H1 (cell line): ENCODE results near the gene HERC5. TPM values are rescaled to one million over a fixed set of nuclear protein-coding genes. Genes with fewer than 3 reads are reported as not detected.

ENCODE experiments used
- CTCF ChIA-PET: fragments of 300-600 bp; sonication (Branson Sonifier 250); formaldehyde crosslinking; loops from one replicate; lab custom pipeline; 2021; ENCODE audit not compliant: partially characterized antibody; lab: Charles Lee
- POLR2A ChIA-PET: fragments of 300-600 bp; sonication (Branson Sonifier 250); formaldehyde crosslinking; loops from one replicate; lab custom pipeline; 2021; ENCODE audit warnings: inconsistent platforms; ENCODE audit not compliant: partially characterized antibody; lab: Charles Lee
- DNase-seq, 2 experiments: peaks; one replicate each; pipeline versions ENCODE4 v3.0.0 to v3.0.0-alpha.2; 2010 to 2022; ENCODE audit warnings: low spot score in 2 of 2, low read depth in 1 of 2, mixed read lengths in 1 of 2
- FAIRE-seq: peaks from 2 replicates; lab custom pipeline; 2011; peaks lifted over from hg19 to GRCh38; lab: Jason Lieb, UNC
- H2AFZ ChIP-seq: 2 replicates; pipeline ENCODE4 v1.8.1; 2012; ENCODE audit warnings: low read length, inconsistent platforms
- H2AK5ac ChIP-seq: 2 replicates; pipeline ENCODE4 v1.6.1; 2013; ENCODE audit warnings: low read depth, low read length
- H2BK120ac ChIP-seq: replicated peaks from 2 replicates; pipeline ENCODE3; 2013; ENCODE audit warnings: low read depth, low read length, inconsistent platforms
- H2BK12ac ChIP-seq: 2 replicates; pipeline ENCODE4 v1.6.1; 2013; ENCODE audit warnings: low read depth, low read length
- H2BK15ac ChIP-seq: 2 replicates; pipeline ENCODE4 v1.6.1; 2013; ENCODE audit warnings: low read length
- H2BK20ac ChIP-seq: 2 replicates; pipeline ENCODE4 v1.6.1; 2013; ENCODE audit warnings: low read length
- H2BK5ac ChIP-seq: 2 replicates; pipeline ENCODE4 v1.6.1; 2013; ENCODE audit warnings: low read depth, low read length
- H3K14ac ChIP-seq: 2 replicates; pipeline ENCODE4 v1.6.1; 2013; ENCODE audit warnings: inconsistent platforms; ENCODE audit not compliant: insufficient read length
- H3K18ac ChIP-seq: 2 replicates; pipeline ENCODE4 v1.6.1; 2013; ENCODE audit warnings: low read length; ENCODE audit errors: extremely low read depth
- H3K23ac ChIP-seq: 2 replicates; pipeline ENCODE4 v1.6.1; 2013; ENCODE audit warnings: inconsistent platforms; ENCODE audit not compliant: insufficient read length
- H3K23me2 ChIP-seq: 2 replicates; pipeline ENCODE4 v1.6.1; 2013; ENCODE audit warnings: low read depth, low read length
- H3K27ac ChIP-seq: 2 replicates; pipeline ENCODE4 v1.6.1; 2011; ENCODE audit warnings: low read depth, low read length, inconsistent platforms
- H3K27me3 ChIP-seq, 4 experiments: replicated peaks in 1 of 4; 1 replicate in 1 of 4; 2 replicates in 3 of 4; pipeline versions ENCODE4 v1.6.1 to v1.8.1; 2011 to 2013; ENCODE audit warnings: low read length in 3 of 4, mild to moderate bottlenecking in 3 of 4, inconsistent platforms in 2 of 4, mixed read lengths in 2 of 4, moderate library complexity in 1 of 4; ENCODE audit not compliant: control insufficient read depth in 3 of 4, insufficient read depth in 3 of 4; ENCODE audit errors: extremely low read depth in 1 of 4
- H3K36me3 ChIP-seq, 4 experiments: 2 replicates each; pipeline versions ENCODE4 v1.6.1 to v1.8.1; 2011 to 2013; ENCODE audit warnings: mild to moderate bottlenecking in 4 of 4, low read length in 3 of 4, moderate library complexity in 2 of 4, control low read depth in 1 of 4, inconsistent platforms in 1 of 4; ENCODE audit not compliant: insufficient read depth in 4 of 4, control insufficient read depth in 2 of 4
- H3K4ac ChIP-seq: replicated peaks from 2 replicates; pipeline ENCODE3; 2013; ENCODE audit warnings: low read length, low read depth, mixed read lengths, inconsistent platforms; ENCODE audit not compliant: insufficient read length
- H3K4me1 ChIP-seq, 4 experiments: replicated peaks in 1 of 4; 1 replicate in 1 of 4; 2 replicates in 3 of 4; pipeline versions ENCODE4 v1.6.1 to v1.8.1; 2011 to 2013; ENCODE audit warnings: low read length in 3 of 4, inconsistent platforms in 2 of 4, mixed read lengths in 1 of 4; ENCODE audit not compliant: insufficient read depth in 4 of 4, control insufficient read depth in 3 of 4
- H3K4me2 ChIP-seq, 2 experiments: 2 replicates each; pipeline versions ENCODE4 v1.6.1 to v1.8.1; 2011 to 2013; ENCODE audit warnings: low read depth in 2 of 2, low read length in 2 of 2, control low read depth in 1 of 2, inconsistent platforms in 1 of 2, mild to moderate bottlenecking in 1 of 2; ENCODE audit not compliant: insufficient read depth in 1 of 2
- H3K4me3 ChIP-seq, 4 experiments: fragments of 200-600, 300-600 bp in 1 of 4; sonication (generic), shearing (Covaris generic), sonication (Bioruptor Twin) in 1 of 4; 2 replicates each; pipeline versions ENCODE4 v1.5.1 to v1.8.1; 2011 to 2016; ENCODE audit warnings: low read length in 4 of 4, low read depth in 3 of 4, control low read depth in 2 of 4, inconsistent platforms in 2 of 4, mild to moderate bottlenecking in 2 of 4, mixed read lengths in 1 of 4, moderate library complexity in 1 of 4; ENCODE audit not compliant: insufficient read depth in 2 of 4; ENCODE audit errors: extremely low read depth in 1 of 4
- H3K56ac ChIP-seq: replicated peaks from 2 replicates; pipeline ENCODE3; 2013; ENCODE audit warnings: low read depth, mild to moderate bottlenecking, mixed read lengths, low read length, inconsistent platforms; ENCODE audit not compliant: insufficient read length
- H3K79me1 ChIP-seq: 2 replicates; pipeline ENCODE4 v1.6.1; 2013; ENCODE audit warnings: low read depth, low read length, control low read depth
- H3K79me2 ChIP-seq, 2 experiments: 2 replicates each; pipeline versions ENCODE4 v1.6.1 to v1.8.1; 2012 to 2013; ENCODE audit warnings: low read length in 2 of 2, mild to moderate bottlenecking in 2 of 2, inconsistent platforms in 1 of 2; ENCODE audit not compliant: insufficient read depth in 2 of 2, control insufficient read depth in 1 of 2
- H3K9ac ChIP-seq, 4 experiments: replicated peaks in 1 of 4; 1 replicate in 1 of 4; 2 replicates in 3 of 4; pipeline versions ENCODE4 v1.6.1 to v1.8.1; 2011 to 2013; ENCODE audit warnings: low read depth in 3 of 4, low read length in 3 of 4, control low read depth in 2 of 4, mild to moderate bottlenecking in 2 of 4, moderate library complexity in 2 of 4, inconsistent platforms in 1 of 4; ENCODE audit errors: extremely low read depth in 1 of 4
- H3K9me3 ChIP-seq, 2 experiments: 2 replicates each; pipeline versions ENCODE4 v1.6.1 to v1.8.1; 2012 to 2013; ENCODE audit warnings: mild to moderate bottlenecking in 2 of 2, moderate library complexity in 2 of 2, control low read depth in 1 of 2, inconsistent platforms in 1 of 2, low read depth in 1 of 2, low read length in 1 of 2, mixed read lengths in 1 of 2; ENCODE audit not compliant: insufficient read depth in 2 of 2
- H4K20me1 ChIP-seq, 2 experiments: replicated peaks in 1 of 2; 2 replicates each; pipeline versions ENCODE3 to v1.8.1; 2011 to 2013; ENCODE audit warnings: inconsistent platforms in 2 of 2, low read length in 2 of 2, mild to moderate bottlenecking in 1 of 2; ENCODE audit not compliant: insufficient read depth in 2 of 2, control insufficient read depth in 1 of 2
- H4K5ac ChIP-seq: 2 replicates; pipeline ENCODE4 v1.6.1; 2013; ENCODE audit warnings: low read length, low read depth, mixed read lengths, inconsistent platforms; ENCODE audit not compliant: insufficient read length
- H4K8ac ChIP-seq: 2 replicates; pipeline ENCODE4 v1.8.0; 2013; ENCODE audit warnings: mild to moderate bottlenecking, moderate library complexity, low read length, inconsistent platforms; ENCODE audit not compliant: insufficient read depth; ENCODE audit errors: extremely low read depth
- H4K91ac ChIP-seq: replicated peaks from 2 replicates; pipeline ENCODE3; 2013; ENCODE audit warnings: low read length, mixed read lengths, inconsistent platforms; ENCODE audit not compliant: insufficient read length
- ASH2L ChIP-seq: fragments of 200-600, 300-600 bp; sonication (generic); IDR thresholded peaks from one replicate; pipeline ENCODE4 v1.7.1; 2017; ENCODE audit warnings: low read length
- BCL11A ChIP-seq, 2 experiments: IDR thresholded peaks; one replicate each; pipeline ENCODE4 v1.6.1; 2011; ENCODE audit warnings: low read depth in 2 of 2, low read length in 2 of 2, mild to moderate bottlenecking in 2 of 2
- EP300 ChIP-seq, 2 experiments: IDR thresholded peaks; 1 replicate in 1 of 2; 2 replicates in 1 of 2; pipeline ENCODE4 v1.6.1; 2011 to 2012; ENCODE audit warnings: low read depth in 2 of 2, low read length in 2 of 2, mild to moderate bottlenecking in 2 of 2, borderline replicate concordance in 1 of 2, inconsistent platforms in 1 of 2, moderate library complexity in 1 of 2
- HDAC2 ChIP-seq, 2 experiments: fragments of 300-600 bp in 1 of 2; sonication (generic) in 1 of 2; IDR thresholded peaks; 2 replicates each; pipeline ENCODE4 v1.6.1; 2011 to 2012; ENCODE audit warnings: low read depth in 2 of 2, low read length in 2 of 2, mild to moderate bottlenecking in 2 of 2, moderate library complexity in 2 of 2, borderline replicate concordance in 1 of 2, inconsistent platforms in 1 of 2
- PHF8 ChIP-seq: fragments of 200-600 bp; sonication (generic); conservative IDR thresholded peaks from 2 replicates; pipeline ENCODE4 v1.7.1; 2012; ENCODE audit warnings: low read depth, mild to moderate bottlenecking, inconsistent platforms, low read length, moderate library complexity
- RFX5 ChIP-seq: IDR thresholded peaks from 2 replicates; pipeline ENCODE4 v1.6.1; 2011; ENCODE audit warnings: low read depth, low read length, improper control_type of control experiment, borderline replicate concordance
- SIX5 ChIP-seq: IDR thresholded peaks from 2 replicates; pipeline ENCODE4 v1.6.1; 2011; ENCODE audit warnings: mild to moderate bottlenecking, low read depth, low read length
- SRF ChIP-seq: IDR thresholded peaks from 2 replicates; pipeline ENCODE4 v1.6.1; 2011; ENCODE audit warnings: mild to moderate bottlenecking, low read depth, low read length, moderate library complexity
- SUZ12 ChIP-seq: fragments of 200-600 bp; sonication (generic); IDR thresholded peaks from 2 replicates; pipeline ENCODE4 v1.6.1; 2012; ENCODE audit warnings: mild to moderate bottlenecking, inconsistent platforms, low read length, moderate library complexity, mixed read lengths
- TBP ChIP-seq: IDR thresholded peaks from 2 replicates; pipeline ENCODE4 v1.6.1; 2011; ENCODE audit warnings: low read depth, low read length, improper control_type of control experiment
- TEAD4 ChIP-seq: IDR thresholded peaks from 2 replicates; pipeline ENCODE4 v1.6.1; 2012; ENCODE audit warnings: low read depth, low read length, inconsistent platforms, mixed read lengths
- WGBS, 2 experiments: shearing (Covaris generic) in 1 of 2; methylation state at CpG; one replicate each; pipeline versions ENCODE4 v1.1.6 to v1.1.7; 2013 to 2015; ENCODE audit warnings: low lambda C conversion rate in 2 of 2, mixed read lengths in 2 of 2, inconsistent platforms in 1 of 2, low coverage in 1 of 2, missing lambda C conversion rate in 1 of 2; ENCODE audit not compliant: insufficient replicate concordance in 2 of 2, insufficient coverage in 1 of 2, insufficient read length in 1 of 2; ENCODE audit errors: extremely low coverage in 1 of 2, missing lambda C conversion rate in 1 of 2; 5-methylcytosine and 5-hydroxymethylcytosine counted together
- polyA plus RNA-seq, 7 experiments: library from polyadenylated mRNA; depleted of rRNA in 3 of 7; stranded (reverse) in 5 of 7; unstranded in 2 of 7; fragments of >200 nt in 5 of 7; fragments of 200-250 nt in 2 of 7; gene quantifications; 1 replicate in 5 of 7; 2 replicates in 1 of 7; 4 replicates in 1 of 7; pipeline versions ENCODE4 v1.2.1 to v1.2.3, GENCODE V29; 2011 to 2013; ENCODE audit warnings: missing spikeins in 2 of 7, mixed read lengths in 2 of 7
- total RNA-seq: library from RNA; stranded (reverse); fragmentation: NEBNext Ultra II Directional; extraction: Animal tissue kit (Norgen Biotek cat#: 25700); gene quantifications from 2 replicates; pipeline ENCODE4 v1.2.1, GENCODE V29; 2021
- TF ChIP-seq, protein P1 (sequence below): IDR thresholded peaks from 2 replicates; pipeline ENCODE4 v1.6.1; 2011; ENCODE audit warnings: low read depth, mild to moderate bottlenecking, low read length; ENCODE audit not compliant: insufficient read depth

HERC5 gene
- total and polyA plus RNA-seq, 2 of the 8 experiments (the other 6 are each of a cell fraction or from before 2014, with no cell fraction given), result 6.6 to 20.7 TPM

- Histone ChIP-seq H2BK5ac (no peak overlapping the region), H4K8ac (no peak overlapping the region; the same call in 1 of the 2 replicates), H2BK12ac (no peak overlapping the region), H3K79me1 (no peaks in the 10 kb centered on the region), H3K18ac (no peak overlapping the region), H3K14ac (no peak overlapping the region), H2AK5ac (no peak overlapping the region), H4K5ac (no peak overlapping the region), H2AFZ (no peak overlapping the region), H3K9ac (no peak overlapping the region), H2BK120ac (no peak overlapping the region), H3K79me2 (no peaks in the 10 kb centered on the region), H3K4ac (no peak overlapping the region), H3K9me3 (no peaks in the 10 kb centered on the region), H4K91ac (no peak overlapping the region), H2BK15ac (no peak overlapping the region), H3K4me1 (peaks cover 0 to 2% (median 0%) of the 10 kb centered on the region in 4 experiments; a peak in 1 of 7 replicates), H3K27me3 (no peaks in the 10 kb centered on the region), H3K4me2 (no peak overlapping the region), H3K4me3 (no peak overlapping the region), H3K27ac (no peak overlapping the region), H3K23me2 (no peaks in the 10 kb centered on the region), H4K20me1 (no peaks in the 10 kb centered on the region), H3K23ac (no peak overlapping the region), H3K56ac (no peak overlapping the region), H3K36me3 (no peaks in the 10 kb centered on the region), H2BK20ac (no peak overlapping the region)
- ChIA-PET CTCF (interaction anchor here (0.6 to 2.1 kb wide), 8 partner anchors 54 to 629 kb away, joined by 3 to 7 read pairs (median 4); partner anchors contain the start of genes HERC5 and HERC6), POLR2A (interaction anchor here (2.3 kb wide), 1 partner anchor 12 kb away, joined by 5 read pairs; the partner anchor contains the start of gene PYURF)
- WGBS, 2 experiments, result 89% methylated on average over 3 of the region's 3 CpGs; no CpG with 5 or more reads in 1 of the 2 experiments
- FAIRE-seq (no peak), DNase-seq (no peak)
- TF ChIP-seq TBP (no peak), ASH2L (no peak), EP300 (IDR thresholded peaks at IDR 0.05; ENCODE audit: borderline replicate concordance in 1 of 2, low read depth in 2 of 2, low read length in 2 of 2) (no peak), BCL11A (IDR thresholded peaks at IDR 0.05; ENCODE audit: low read depth in 2 of 2, low read length in 2 of 2) (no peak), HDAC2 (IDR thresholded peaks at IDR 0.05; ENCODE audit: borderline replicate concordance in 1 of 2, low read depth in 2 of 2, low read length in 2 of 2) (no peak), SIX5 (no peak), SRF (no peak), RFX5 (no peak), SUZ12 (no peak), TEAD4 (no peak), PHF8 (no peak)
- TF ChIP-seq, protein P1, sequence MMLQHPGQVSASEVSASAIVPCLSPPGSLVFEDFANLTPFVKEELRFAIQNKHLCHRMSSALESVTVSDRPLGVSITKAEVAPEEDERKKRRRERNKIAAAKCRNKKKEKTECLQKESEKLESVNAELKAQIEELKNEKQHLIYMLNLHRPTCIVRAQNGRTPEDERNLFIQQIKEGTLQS, result no peak
Measured at GRCh38 chr4:88511236-88511635, 54.3 kb downstream of the HERC5 start.
